Measurements from ENCODE around the gene SHROOM4.

The SHROOM4 gene

DNA sequence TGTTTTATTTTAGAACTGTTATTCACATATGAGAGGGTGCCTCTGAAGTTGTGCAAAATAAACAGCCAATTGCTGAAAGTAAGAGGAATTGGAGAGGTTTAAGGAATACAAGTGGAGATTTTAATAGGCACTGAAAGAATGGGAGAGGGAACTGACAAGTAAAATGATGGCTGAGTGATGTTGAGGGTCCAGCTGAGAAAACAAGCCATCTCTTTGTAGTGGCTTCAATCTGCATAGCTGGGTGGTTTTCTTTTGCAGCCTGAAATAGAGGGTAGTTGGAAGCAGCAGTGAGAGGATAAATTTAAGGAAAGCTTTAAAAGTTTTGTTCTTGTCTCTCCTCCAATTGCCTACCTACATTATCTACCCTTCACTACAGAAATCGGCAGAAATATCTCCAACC is 236.7 kb downstream of the SHROOM4 start:
- TF ChIP-seq, protein P1, sequence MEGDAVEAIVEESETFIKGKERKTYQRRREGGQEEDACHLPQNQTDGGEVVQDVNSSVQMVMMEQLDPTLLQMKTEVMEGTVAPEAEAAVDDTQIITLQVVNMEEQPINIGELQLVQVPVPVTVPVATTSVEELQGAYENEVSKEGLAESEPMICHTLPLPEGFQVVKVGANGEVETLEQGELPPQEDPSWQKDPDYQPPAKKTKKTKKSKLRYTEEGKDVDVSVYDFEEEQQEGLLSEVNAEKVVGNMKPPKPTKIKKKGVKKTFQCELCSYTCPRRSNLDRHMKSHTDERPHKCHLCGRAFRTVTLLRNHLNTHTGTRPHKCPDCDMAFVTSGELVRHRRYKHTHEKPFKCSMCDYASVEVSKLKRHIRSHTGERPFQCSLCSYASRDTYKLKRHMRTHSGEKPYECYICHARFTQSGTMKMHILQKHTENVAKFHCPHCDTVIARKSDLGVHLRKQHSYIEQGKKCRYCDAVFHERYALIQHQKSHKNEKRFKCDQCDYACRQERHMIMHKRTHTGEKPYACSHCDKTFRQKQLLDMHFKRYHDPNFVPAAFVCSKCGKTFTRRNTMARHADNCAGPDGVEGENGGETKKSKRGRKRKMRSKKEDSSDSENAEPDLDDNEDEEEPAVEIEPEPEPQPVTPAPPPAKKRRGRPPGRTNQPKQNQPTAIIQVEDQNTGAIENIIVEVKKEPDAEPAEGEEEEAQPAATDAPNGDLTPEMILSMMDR (conservative IDR thresholded peaks at IDR 0.05), result no peak
- TF ChIP-seq ZFX (IDR thresholded peaks at IDR 0.05), result no peak

DNA sequence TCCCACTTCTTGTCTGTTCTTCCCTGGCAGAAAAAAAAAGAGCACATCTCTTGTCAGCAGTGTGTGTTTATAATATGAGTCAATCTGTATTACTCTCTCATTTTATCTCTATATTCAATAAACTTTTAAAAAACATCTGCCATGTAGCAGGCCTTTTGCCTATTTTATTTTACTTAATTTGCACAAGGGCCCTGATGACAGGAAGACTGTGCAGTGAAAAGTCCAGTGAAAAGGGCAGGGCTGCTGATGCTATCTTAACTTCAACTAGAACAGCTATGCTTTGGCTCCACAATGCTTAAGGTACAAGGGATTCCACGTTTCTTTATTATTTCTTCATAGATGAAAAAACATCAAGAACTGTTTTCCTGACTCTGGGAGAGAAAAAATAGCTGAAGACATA is 246.4 kb downstream of the SHROOM4 start:
- TF ChIP-seq, protein P1 (conservative IDR thresholded peaks at IDR 0.05), result no peak
- no peak for TF ChIP-seq ZFX (IDR thresholded peaks at IDR 0.05)
- no peak overlapping the region for H3K27ac ChIP-seq

More for the DNA sequence above, 236.7 kb downstream of the SHROOM4 start:
- no peak overlapping the region for H3K27ac ChIP-seq

DNA sequence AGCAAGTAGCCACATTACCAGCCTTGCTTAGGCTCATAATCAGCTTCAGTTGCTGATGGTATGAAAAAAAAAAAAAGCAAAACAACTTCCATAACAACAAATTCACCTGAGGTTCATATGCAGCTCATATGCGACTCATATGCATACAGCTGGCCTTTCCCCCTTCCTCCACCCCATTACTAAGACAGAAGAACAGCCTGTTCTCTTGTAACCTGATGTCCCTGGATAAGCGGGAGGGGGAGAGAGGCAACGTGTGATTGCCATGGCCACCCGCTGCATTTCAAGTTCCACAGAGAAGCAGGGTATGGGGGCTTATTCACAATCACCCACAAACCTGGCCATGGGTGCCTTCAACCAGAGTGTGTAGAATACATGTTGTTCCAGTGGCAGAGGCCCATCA is 248.3 kb downstream of the SHROOM4 start:
- H3K27ac ChIP-seq, result no peak overlapping the region
- TF ChIP-seq ZFX (IDR thresholded peaks at IDR 0.05), result no peak
- TF ChIP-seq, protein P1 (conservative IDR thresholded peaks at IDR 0.05), result no peak
